T1000 (cell line): Measurements from ENCODE around the gene CCL16.

ENCODE experiments used
- DNase-seq: peaks from one replicate; lab custom pipeline; 2025; ENCODE audit warnings: mixed read lengths; lab: John Stamatoyannopoulos, UW

Gene CCL16

DNA sequence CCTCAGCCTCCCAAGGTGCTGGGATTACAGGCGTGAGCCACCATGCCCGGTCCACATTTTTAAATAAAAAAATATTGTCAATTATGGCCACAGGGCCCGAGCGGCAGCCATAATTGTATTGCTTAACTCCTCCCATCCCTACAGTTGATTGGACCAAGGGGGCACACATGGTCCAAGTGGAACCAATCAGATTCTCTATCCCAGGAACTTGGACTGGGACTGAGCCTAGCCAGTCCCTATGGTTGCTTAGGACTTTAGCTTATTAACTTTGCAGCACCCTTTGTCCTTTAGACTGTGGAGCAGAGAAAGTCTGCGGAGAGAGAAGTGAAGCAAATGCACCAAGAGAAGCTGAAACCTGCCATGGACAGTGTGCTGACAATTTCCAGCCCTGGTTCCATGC is 45.2 kb downstream of the CCL16 start:
- no peak for DNase-seq

DNA sequence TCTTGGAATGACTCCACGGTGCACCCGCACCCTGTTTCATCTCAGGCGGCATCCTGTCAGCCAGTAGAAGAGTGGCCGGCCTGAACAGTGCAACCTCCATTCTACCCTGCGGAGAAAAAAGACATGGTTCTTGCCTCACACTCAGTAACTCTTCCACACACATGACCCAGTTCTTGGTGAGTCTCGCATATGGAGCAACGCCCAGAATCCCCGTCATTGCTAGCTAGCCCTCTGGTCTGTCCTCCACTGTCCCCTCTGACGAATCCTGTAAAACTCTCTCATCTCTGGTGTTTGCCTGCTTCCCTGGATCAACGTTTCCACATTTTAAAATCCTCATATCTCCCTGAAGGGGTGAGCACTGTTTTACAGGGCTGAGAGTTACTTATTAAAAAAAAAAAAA is 46.5 kb downstream of the CCL16 start:
- peak; percentile 2 for DNase-seq

DNA sequence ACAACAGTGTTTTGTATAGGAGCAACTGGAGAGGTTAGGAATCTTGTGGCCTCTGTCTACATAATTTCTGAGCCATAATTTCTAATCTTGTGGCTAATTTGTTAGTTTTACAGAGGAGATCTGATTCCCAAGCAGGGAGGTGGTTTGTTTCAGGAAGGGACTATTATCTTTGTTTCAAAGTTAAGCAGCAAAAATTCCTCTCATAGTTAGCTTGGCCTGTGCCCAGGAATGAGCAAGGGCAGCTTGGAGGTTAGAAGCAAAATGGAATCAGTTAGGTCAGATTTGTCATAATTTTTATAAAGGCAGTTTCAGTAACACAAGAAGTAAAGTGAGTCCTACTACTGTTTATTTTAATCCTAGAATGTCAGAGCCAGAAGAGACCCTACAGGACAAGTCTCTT is 48.7 kb downstream of the CCL16 start:
- DNase-seq: no peak

DNA sequence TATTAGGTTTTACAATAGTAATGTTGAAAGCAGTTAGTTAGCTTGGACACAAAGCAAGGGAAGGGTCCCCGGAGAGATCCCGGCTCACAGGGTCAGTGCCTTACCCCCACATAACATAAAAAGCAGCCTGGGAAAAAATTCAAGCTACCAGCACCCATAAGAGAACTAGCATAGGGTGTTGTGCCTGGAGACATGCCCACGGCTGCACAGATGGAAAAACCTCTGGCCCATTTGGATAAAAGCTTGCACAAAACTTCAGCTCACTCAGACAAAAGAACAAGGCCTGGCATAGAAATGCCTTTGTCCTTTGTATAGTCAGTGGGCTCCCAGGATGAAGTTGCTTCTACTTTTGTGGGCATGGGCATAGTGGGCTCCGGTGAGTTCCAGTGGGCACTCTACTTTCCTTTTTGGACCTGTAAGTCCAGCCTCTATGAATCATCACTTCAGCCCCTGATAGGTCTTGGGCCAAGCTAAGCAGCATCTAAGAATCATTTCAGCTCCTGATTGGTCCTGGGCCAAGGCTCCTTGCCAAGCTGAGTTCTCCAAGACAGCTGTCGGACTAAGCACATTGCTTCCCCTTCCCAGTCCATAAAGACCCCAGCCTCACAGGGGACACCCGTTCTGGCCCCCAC is 49.4 kb downstream of the CCL16 start:
- no peak for DNase-seq

DNA sequence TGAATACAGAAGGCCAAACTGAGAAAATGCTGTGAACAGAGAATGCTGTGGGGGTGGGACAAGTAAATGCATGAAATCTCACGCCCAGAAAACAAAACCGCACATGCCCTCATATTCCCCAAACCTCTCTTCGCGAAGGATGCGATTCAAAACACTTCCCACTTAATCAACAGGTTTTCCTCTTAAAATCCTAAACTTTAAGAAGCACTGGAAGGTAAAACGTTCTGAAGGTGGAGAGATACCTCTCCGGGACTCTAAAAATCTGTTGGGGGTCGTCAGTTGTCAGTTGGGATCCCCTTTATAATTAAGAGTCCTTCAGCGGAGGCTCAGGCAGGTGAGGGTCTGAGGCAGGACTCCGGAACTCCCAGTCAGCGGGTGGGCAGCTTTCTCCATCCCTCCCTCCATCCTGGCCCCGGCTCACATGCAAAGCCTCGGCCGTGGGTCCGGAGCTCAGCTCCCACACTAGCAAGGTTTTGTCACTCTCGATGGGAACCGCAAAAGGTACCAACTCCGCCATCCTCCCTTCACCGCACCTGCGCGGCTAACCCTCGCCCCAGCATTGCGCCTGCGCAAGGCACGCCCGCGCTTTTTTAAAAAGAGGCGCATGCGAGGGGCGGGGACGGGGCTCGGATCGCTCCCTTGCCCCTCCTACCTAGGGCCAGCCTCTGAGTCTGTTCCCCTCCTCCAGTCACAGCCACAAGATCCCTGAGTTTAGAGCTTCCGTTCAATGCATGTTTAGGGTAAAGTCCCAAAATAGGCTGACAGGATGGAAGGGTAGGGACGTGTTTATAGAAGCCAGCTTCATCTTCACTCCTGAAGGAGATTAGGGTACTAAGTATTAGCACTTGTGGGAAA is 50.9 kb downstream of the CCL16 start, which contains the start of gene RDM1:
Gene RDM1, minus strand, starts transcription at position 563 of the 855 bp plus-strand sequence. Its CDS starts 46 bp downstream, at position 517.
- no peak for DNase-seq

DNA sequence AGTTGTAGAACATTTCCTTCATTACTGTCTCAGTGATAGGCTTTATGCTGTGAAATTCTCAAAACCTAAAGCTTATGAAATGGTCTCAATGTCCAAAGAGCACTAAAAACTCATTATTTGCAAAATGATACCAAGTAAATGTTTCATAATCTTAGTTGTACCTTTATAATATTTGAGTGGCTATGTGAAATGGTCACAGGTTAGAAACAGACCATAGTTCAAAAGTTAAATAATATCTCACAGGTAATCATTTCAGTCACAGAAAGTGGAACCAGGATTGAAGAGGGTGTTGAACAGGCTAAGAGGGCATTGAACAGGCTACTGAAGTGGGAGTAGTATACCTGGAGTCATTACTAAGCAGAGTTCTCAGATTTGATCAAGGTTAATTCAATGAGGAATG is 53.6 kb downstream of the CCL16 start:
- DNase-seq: no peak
